HG02852 (cell line): ENCODE data around the gene SANBR.
"Not testable (repeated sequence)": the region's sequence is repeated elsewhere in the genome, so short reads cannot be mapped to it uniquely, and the experiment has no call there.

Experiments used
- ATAC-seq: cut with Tn5 transposase; IDR thresholded peaks from one replicate; pipeline ENCODE4 v1.9.1; 2021; ENCODE audit warnings: mild to moderate bottlenecking, moderate library complexity; ENCODE audit not compliant: unreplicated experiment

SANBR gene

GRCh38 chr2:61065714-61066709 is at the start of gene SANBR:
Gene SANBR, plus strand, starts transcription at chr2:61065871. Its CDS starts 4,480 bp downstream, at chr2:61070351.
- ATAC-seq: peak; percentile 98

- no peak for ATAC-seq
Measured at GRCh38 chr2:61015976-61016375, 49.7 kb upstream of the SANBR start.

- peak; percentile 32 for ATAC-seq
Measured at GRCh38 chr2:61016392-61017002, 49.2 kb upstream of the SANBR start.

- peak; percentile 48 for ATAC-seq
Measured at GRCh38 chr2:61017003-61017555, 48.6 kb upstream of the SANBR start.

GRCh38 chr2:61017556-61018317 is 47.9 kb upstream of the SANBR start, which contains the start of the genes PEX13 and PUS10:
Gene PEX13, plus strand, starts transcription at chr2:61017720. Its CDS starts 40 bp downstream, at chr2:61017760.
Gene PUS10, minus strand, starts transcription at chr2:61018255. Its CDS starts 6,365 bp downstream, at chr2:61011890.
- peak; percentile 71 for ATAC-seq

- ATAC-seq: no peak
Measured at GRCh38 chr2:61018318-61018755, 47.3 kb upstream of the SANBR start.

- no peak for ATAC-seq
Measured at GRCh38 chr2:61018798-61019197, 46.9 kb upstream of the SANBR start.

GRCh38 chr2:61021228-61021660 is 44.4 kb upstream of the SANBR start:
- ATAC-seq: no peak

GRCh38 chr2:61023670-61024069 is 42.0 kb upstream of the SANBR start:
- no peak for ATAC-seq

- no peak for ATAC-seq
Measured at GRCh38 chr2:61029533-61029932, 36.1 kb upstream of the SANBR start.

- ATAC-seq: not testable (repeated sequence)
Measured at GRCh38 chr2:61034592-61034991, 31.1 kb upstream of the SANBR start.

GRCh38 chr2:61036643-61037042 is 29.0 kb upstream of the SANBR start:
- not testable (repeated sequence) for ATAC-seq

- no peak for ATAC-seq
Measured at GRCh38 chr2:61042807-61043206, 22.9 kb upstream of the SANBR start.

GRCh38 chr2:61044636-61045035 is 21.0 kb upstream of the SANBR start:
- no peak for ATAC-seq

GRCh38 chr2:61045226-61045625 is 20.4 kb upstream of the SANBR start:
- ATAC-seq: no peak

- no peak for ATAC-seq
Measured at GRCh38 chr2:61045999-61046398, 19.7 kb upstream of the SANBR start.

- ATAC-seq: no peak
Measured at GRCh38 chr2:61055557-61055956, 10.1 kb upstream of the SANBR start.

- no peak for ATAC-seq
Measured at GRCh38 chr2:61057562-61057961, 8.1 kb upstream of the SANBR start.

- no peak for ATAC-seq
Measured at GRCh38 chr2:61059382-61059781, 6.3 kb upstream of the SANBR start.

- ATAC-seq: no peak
Measured at GRCh38 chr2:61074100-61074499, 8.4 kb downstream of the SANBR start.

- ATAC-seq: no peak
Measured at GRCh38 chr2:61085883-61086282, 20.2 kb downstream of the SANBR start.
